Measurements from ENCODE around the gene CREBBP. TPM values are rescaled to one million over a fixed set of nuclear protein-coding genes. Genes with fewer than 3 reads are reported as not detected.

Gene CREBBP
- total RNA-seq, 1 donor from 2014 or later: 105 TPM

DNA sequence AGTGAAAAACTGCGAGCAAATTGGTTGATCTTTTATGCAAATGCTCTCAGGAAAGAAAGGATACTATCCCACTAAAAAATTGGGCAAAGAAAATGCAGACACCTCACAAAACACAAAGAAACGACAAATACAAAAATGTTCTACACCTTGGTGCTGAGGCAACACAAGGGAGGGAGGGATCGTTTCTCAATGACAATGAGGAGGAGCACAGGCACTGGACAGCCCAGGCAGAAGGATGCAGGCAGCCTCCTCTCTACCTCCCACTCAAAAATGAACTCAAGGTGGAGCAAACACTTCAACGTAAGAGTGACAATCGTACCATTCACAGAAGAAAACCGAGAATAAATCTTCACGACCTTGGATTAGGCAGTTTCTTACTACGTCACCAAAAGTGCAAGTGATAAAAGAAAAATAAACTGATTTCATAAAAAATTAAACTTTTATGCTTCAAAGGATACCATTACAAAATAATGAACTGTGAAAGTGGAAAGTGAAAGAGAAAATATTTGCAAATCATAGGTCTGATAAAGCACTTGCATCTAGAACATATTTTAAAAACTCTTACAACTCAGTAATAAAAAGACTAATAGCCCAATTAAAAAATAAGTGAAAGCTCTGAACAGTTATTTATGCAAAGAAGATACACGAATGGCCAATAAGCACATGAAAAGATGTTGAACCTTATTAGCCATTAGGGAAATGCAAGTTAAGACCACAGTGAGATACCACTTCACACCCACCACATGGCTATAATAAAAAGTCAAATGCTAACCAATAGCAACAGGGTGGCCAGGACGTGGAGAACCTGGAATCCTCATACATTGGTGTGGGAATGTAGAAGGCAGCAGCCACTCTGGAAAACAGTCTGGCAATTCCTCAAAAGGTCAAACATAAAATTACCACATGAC is 82.4 kb downstream of the CREBBP start:
- no peak for DNase-seq

- DNase-seq: no peak
Measured at GRCh38 chr16:3797473-3797872, 83.0 kb downstream of the CREBBP start.

- DNase-seq: no peak
Measured at GRCh38 chr16:3793161-3793576, 87.3 kb downstream of the CREBBP start.

DNA sequence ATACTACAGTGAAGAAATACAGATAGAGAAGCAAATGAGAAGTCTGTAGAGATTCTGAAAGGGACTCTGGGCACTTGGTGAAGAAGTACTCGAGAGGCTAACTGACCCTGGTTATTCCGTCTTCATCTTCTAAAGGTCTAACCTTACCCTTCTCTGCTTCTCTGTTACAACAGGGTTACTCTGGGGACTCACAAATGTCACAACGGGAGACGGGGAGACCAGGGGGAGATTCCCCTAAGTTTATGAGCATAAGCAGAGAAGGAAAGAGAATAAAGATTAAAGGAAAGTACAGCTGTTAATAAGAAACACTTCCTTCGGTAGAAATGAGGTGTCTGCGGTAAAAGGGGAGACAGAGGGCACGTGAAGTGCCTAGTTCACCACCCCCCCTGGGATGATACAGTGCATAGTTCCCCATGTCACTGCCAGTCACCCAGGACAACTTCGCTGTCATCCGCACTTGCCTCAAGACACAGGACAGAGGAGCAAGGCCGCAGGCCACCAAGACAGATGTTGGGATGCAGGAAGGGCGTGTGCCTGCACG is 88.0 kb downstream of the CREBBP start:
- no peak for DNase-seq

GRCh38 chr16:3791701-3792100 is 88.8 kb downstream of the CREBBP start:
- no peak for DNase-seq

- no peak for DNase-seq
Measured at GRCh38 chr16:3789375-3790099, 91.0 kb downstream of the CREBBP start.

DNA sequence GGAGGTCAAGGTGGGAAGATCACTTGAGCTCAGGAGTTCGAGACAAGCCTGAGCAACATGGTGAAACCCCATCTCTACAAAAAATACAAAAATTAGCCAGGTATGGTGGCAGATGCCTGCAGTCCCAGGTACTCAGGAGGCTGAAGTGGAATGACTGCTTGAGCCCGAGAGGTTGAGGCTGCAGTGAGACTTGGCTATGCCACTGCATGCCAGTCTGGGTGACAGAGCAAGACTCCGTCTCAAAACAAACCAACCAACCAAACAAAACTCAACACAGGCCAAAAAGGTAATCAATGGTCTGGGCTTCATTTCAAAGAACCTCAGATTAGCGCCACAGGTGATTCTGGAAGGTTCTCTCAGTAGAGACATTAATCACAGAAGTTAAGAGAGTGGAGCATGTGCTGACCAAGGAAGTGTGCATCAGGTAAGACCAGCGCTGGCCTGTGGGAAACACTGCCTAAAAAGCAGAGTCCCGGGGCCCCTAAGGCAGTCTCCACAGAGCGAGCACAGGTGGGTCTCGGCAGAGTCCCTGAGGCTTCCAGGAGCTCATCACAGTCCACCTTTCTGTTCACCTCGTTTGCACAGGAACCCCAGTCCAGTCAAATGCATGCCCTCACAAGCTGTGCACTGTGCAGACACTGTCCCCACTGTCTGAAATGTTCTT is 91.7 kb downstream of the CREBBP start:
- DNase-seq: no peak

GRCh38 chr16:3787924-3788661 is 92.4 kb downstream of the CREBBP start:
- no peak for DNase-seq

- DNase-seq: no peak
Measured at GRCh38 chr16:3785413-3785812, 95.1 kb downstream of the CREBBP start.

DNA sequence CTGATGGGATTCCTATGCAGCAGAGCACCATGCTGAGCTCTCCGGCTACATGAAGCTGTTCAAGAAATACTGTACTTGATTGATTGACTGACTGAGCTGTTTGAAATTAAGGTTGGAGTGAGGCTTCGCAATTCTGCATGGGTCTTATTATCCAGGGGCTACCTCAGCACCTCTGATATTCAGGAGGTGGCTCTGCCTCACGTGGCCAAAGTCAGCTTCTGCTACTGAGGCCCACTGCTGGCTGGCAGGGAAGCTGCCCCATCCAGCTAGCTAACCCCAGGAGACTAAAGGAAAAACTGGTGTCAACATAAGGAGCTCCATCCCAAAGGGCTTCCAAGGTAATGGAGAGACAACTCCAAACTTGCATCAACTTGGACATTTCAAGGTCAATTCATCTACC is 97.0 kb downstream of the CREBBP start:
- no peak for DNase-seq

DNA sequence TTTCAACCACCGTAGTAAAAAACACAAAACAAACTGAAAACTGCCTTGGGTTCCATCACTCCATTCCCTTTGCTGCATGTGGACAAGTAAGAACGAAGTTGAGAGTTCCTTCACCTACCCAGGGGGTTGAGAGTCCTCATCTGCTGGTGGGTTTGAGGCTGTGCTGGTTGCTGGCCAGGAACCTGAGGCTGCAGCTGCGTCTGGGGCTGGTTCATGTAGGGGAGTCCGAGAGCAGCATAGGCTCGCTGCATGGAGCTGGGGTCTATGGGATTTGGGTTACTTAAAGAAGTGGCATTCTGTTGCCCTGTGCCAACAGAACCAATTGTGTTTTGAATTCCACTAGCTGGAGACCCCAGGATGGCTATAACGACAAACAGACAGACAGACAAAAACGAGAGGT is 97.9 kb downstream of the CREBBP start:
- DNase-seq: no peak

DNA sequence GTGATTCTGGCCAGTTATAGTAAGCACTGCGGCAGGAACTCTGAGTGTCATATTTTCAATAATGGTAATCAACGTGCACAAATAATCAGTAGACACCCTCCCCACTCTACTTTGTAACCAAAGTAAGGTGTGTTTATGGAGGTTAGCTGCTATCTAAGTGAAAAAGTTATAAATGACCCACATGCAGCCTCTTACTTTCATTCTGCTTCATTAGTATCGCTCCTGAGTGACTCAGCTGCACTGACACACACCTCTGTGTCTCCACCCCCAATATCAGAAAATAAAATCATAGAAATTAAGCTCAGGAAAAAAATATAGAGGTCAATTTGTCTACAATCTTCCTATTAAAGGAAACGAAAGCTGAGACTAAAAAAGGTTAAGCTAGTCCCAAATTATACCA is 99.1 kb downstream of the CREBBP start:
- no peak for DNase-seq

GRCh38 chr16:3780570-3780969 is 99.9 kb downstream of the CREBBP start:
- no peak for DNase-seq

GRCh38 chr16:3776316-3776715 is 104.2 kb downstream of the CREBBP start:
- no peak for DNase-seq

GRCh38 chr16:3774819-3775218 is 105.7 kb downstream of the CREBBP start:
- no peak for DNase-seq

- peak; percentile 33 for DNase-seq
Measured at GRCh38 chr16:3774156-3774767, 106.3 kb downstream of the CREBBP start.

GRCh38 chr16:3773663-3774062 is 106.8 kb downstream of the CREBBP start:
- DNase-seq: no peak

GRCh38 chr16:3771513-3771912 is 109.0 kb downstream of the CREBBP start:
- DNase-seq: no peak

GRCh38 chr16:3770530-3770929 is 110.0 kb downstream of the CREBBP start:
- no peak for DNase-seq

DNA sequence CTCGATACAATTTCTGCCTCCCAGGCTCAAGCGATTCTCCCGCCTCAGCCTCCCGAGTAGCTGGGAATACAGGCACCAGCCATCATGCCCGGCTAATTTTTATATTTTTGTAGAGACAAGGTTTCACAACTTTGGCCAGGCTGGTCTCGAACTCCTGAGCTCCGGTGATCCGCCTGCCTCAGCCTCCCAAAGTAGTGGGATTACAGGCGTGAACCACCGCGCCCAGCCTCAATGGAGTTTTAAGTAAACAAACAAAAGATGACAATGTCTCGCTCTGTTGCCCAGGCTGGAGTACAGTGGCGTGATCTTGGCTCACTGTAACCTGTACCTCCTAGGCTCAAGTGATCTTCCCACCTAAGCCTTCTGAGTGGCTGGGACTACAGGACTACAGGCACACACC is 110.6 kb downstream of the CREBBP start:
- no peak for DNase-seq

GRCh38 chr16:3769013-3769412 is 111.5 kb downstream of the CREBBP start:
- DNase-seq: no peak
